GM21390 (cell line): Measurements from ENCODE around the gene NFIA.

Experiments
- ATAC-seq: cut with Tn5 transposase; IDR thresholded peaks from one replicate; pipeline ENCODE4 v1.9.1; 2021; ENCODE audit not compliant: unreplicated experiment

NFIA gene

DNA sequence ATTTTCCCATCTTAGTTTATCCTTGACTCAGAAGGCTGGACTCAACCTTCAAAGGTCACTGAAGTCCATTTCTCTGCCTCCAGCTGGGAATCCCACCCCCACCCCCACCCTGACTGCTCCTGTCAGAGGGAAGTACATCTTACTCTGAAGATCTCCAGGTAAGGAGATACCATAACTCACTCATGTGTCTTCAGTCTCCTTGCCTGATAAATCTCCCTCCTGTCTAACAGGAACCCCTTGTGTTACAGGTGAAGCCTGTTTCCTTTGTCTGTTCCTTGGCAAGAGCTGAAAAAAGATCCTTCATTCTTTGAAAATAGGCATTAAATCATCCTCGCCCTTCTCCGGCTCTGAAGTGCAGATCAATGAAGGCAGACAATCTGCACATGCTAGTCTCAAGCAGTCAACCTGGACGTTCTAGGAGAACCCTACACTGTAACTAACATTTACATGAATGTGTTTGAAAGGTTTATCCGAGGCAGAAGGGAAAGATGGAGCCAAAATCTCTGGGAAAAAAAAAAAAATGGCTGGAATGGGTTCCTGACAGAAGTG, 392.0 kb downstream of the NFIA start:
- ATAC-seq, result no peak

DNA sequence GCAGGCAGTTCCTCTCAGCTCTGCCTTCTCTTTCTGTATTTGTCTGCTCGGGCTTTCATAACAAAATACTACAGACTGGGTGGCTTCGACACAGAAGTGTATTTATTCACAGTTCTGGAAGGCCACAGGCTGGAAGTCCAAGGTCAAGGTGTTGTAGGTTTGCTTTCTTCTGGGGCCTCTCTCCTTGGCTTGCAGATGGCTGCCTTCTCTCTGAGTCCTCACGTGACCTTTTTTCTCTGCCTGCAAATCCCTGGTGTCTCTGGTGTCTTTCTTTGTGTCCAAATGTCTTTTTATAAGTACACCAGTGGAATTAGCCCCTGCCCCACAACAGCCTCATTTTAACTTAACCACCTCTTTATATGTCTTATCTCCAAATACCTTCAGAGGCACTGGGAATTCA, 392.6 kb downstream of the NFIA start:
- no peak for ATAC-seq

GRCh38 chr1:61477301-61477700, 394.9 kb downstream of the NFIA start:
- ATAC-seq, result no peak

DNA sequence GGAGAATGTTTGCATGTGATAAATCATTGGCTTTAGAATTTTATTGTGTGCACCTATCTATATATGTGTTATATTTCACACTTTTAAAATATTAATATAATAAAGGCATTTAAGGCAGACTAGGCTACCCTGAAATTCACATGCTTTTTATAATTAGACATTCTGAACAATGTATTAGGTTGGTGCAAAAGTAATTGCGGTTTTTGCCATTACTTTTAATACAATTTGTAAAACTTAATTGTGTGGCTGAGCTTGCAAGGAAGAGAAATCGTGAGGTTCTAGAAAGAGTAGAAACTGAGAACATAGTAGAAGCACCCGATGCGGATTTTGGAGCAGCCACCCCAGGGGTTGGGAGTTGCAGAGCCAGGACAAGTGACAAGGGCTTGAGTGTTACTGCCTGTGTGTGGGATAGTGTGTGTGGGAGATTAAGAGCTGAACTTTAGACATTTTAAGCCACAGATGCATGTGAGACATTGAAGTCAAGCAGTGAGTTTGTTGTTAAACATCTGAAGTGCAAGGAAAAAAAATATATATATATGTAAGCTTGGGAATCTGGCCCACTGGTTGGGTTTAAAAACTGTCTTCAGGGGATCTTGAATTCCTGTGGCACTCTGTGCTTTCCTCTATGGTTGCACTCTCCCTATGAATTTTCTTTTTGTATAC, 398.0 kb downstream of the NFIA start:
- ATAC-seq, result no peak

DNA sequence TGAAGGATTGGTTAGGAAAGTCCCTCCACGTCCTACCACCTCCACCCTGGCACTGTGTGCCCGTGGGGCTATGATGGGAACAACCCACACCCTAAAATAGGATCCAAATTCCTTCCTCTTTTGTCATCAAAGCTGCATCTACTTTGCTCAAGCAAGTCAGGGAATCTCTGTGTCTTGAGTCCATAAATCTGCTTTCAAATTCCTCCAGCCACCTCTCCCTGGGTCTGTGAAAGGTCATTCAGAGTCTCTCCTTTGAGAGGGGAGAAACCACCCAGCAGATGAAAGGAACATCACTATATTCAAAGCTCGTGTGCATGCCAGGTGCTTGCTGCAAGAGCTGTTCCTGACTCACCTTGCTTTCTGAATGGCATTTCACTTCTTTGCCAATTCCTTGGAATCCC, 399.0 kb downstream of the NFIA start:
- no peak for ATAC-seq

DNA sequence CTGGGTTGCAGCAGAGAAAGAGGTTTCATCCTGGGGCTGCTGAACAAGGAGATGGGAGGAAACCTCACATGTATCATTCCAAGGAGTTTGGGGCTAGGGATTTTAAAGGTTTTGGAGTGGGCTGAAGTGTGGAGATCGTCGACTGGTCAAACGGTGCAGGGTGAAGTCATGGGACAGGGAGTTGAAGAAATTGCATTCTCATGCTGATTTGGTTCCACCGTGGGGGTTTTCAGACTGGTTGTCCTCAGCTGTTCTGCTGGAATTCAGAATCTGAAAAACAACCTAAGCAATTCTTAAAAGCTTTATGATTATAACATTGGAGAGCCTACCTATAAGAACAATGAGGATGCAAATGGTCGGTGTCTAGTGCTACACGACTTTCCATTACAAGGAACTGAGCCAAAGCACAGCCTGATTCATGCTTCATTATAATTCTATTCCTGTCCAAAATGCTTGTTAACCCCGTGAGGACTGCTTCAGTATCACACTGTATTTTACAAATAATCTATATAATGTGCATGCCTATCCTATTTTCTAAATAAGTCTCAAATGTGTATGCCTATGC, 399.9 kb downstream of the NFIA start:
- no peak for ATAC-seq

GRCh38 chr1:61486783-61487536, 404.6 kb downstream of the NFIA start:
- no peak for ATAC-seq

DNA sequence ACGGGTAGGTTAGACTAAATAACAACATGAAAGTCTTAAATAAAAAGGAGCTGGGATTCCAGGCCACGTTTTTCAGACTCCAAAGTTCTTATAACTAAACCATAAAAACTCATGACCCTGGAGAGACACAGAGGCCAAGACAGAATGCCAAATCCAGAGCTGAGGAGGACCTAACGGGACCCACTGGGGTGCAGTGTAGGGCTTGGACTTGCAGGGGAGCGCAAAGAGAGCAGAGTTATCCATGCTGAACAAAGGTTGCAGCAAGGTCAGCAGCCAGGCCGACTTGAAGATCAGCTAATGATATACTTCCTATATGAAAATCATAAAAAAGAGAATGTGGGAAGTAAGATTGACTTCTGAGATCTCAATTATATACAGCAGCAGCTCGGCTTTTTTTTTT, 405.4 kb downstream of the NFIA start:
- no peak for ATAC-seq

GRCh38 chr1:61490924-61491323, 408.6 kb downstream of the NFIA start:
- ATAC-seq, result no peak

- no peak for ATAC-seq
Observed at GRCh38 chr1:61491497-61491896, 409.1 kb downstream of the NFIA start.

DNA sequence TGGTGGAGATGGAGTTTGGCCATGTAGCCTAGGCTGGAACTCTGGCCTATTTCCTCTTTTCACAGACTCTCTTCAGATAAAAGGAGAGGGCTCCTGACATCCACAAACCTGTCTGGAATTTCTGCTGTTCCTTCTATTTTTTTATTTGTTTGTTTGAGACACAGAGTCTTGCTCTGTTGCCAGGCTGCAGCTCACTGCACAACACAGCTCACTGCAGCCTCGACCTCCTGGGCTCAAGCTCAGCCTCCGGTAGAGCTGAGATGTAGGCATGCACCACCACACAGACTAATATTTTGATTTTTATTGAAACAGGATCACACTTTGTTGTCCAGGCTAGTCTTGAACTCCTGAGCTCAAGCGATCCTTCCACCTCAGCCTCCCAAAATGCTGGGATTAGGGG, 411.6 kb downstream of the NFIA start:
- no peak for ATAC-seq

DNA sequence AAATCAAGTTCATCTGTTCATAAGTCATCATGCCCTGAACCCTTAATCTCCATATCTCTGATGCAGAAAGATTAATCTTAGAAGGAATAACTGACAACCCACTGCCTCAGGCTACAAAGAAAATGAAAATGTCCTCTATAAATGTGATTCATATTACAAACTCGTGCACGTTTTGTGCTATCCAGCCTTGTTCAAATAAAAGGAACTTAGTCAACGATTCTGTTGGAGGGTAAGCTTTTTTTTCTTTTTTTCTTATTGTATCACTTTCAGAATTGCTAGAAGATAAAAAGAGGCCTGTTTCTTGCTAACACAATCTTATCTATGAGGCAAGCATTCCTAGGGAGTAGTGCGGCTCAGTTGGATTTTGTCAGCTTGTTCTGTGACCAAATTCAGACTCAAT, 414.1 kb downstream of the NFIA start:
- ATAC-seq, result no peak

- no peak for ATAC-seq
Observed at GRCh38 chr1:61497013-61497412, 414.7 kb downstream of the NFIA start.

DNA sequence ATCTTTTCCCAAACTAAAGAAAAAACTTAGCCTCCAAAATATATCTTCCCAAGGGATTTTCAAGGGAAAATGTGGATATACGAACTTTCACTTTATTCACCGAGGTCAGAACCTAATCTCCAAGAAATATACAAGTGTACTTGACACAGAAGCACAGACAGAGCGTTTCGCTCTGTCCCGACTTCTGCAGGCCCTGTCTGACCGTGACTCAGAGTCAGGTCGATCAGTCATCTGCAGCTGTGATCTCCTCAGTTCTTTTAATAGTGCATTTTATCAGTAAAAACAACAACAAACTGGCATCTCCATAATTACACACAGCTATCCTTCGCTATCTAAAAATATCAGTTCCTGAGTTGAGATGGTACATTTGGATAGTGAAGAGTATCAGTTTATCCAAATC, 416.0 kb downstream of the NFIA start:
- ATAC-seq, result no peak

GRCh38 chr1:61501971-61502916, 419.9 kb downstream of the NFIA start:
- ATAC-seq, result no peak

DNA sequence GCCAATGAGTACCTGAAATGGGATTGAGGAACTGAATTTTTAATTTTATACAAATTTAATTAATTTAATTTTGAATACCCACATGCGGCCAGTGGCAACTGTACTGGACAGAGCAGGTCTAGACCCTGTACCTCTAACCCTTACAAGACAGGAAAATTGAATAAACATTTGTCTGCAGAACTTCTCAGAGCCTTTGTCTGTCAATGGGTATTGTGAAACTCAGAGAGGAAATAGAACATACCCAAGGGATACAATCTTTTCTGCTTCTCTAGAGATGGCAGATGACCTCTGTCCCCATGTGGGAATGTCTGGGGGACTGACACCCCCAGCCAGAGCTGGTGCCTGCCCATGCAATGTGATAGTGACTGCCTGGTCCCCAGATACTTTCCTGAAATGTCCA, 421.9 kb downstream of the NFIA start:
- no peak for ATAC-seq

- no peak for ATAC-seq
Observed at GRCh38 chr1:61504852-61505390, 422.6 kb downstream of the NFIA start.

GRCh38 chr1:61506236-61506635, 423.9 kb downstream of the NFIA start:
- no peak for ATAC-seq

DNA sequence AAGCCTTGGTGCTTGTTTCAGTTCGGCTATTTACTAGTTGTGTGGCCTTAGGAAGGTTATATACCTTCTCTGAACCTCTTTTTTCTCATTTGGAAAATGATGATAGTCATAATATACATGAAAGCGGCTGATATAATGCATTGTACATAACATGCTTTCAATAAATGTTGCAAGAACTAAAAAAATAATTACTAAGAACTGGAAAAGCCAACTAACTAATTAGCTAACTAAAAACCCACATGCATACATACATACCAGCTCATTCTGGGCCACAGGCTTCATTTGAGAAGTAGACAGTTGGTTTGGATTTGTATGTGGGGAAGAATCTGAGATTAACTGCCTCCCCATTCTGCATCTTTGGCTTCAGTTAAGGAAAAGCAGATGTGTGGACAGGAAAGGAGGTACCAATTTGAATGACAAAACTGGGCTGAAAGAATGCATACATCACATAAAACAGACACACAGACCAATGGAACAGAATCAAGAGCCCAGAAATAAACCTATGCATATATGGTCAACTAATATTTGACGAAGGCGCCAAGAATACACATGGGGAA, 424.7 kb downstream of the NFIA start:
- ATAC-seq, result no peak
